Stimulated activated CD4-positive, alpha-beta T cell treated with anti-CD3 and anti-CD28 coated beads, TNF-alpha, amount 100 ng/mL, for 48 hours (primary cell): Measurements from ENCODE around the gene KISS1R.
A peak's percentile ranks its signal among the peaks of the same experiment; 100 is the strongest.
"Not testable (repeated sequence)": the region's sequence is repeated elsewhere in the genome, so short reads cannot be mapped to it uniquely, and the experiment has no call there.

Experiments used
- DNase-seq, 3 donors: peaks; one replicate each; pipeline ENCODE4 v3.0.0-alpha.2; 2020; ENCODE audit warnings: low read depth in 3 of 3

The KISS1R gene

GRCh38 chr19:917323-918151 lies at the start of gene KISS1R:
KISS1R (plus strand) TSS chr19:917333; CDS start chr19:917503, 170 bp downstream.
- DNase-seq = peak in 1 of 3 donors; percentile 36

GRCh38 chr19:867855-868457 lies 49.2 kb upstream of the KISS1R start:
- no peak for DNase-seq

GRCh38 chr19:868458-869244 lies 48.5 kb upstream of the KISS1R start:
- DNase-seq = no peak

- no peak for DNase-seq
Observed at GRCh38 chr19:869245-870177, 47.6 kb upstream of the KISS1R start.

GRCh38 chr19:870314-870713 lies 46.8 kb upstream of the KISS1R start:
- DNase-seq = no peak

- DNase-seq = no peak
Observed at GRCh38 chr19:870963-871401, 46.2 kb upstream of the KISS1R start.

GRCh38 chr19:871446-872265 lies 45.5 kb upstream of the KISS1R start:
- no peak for DNase-seq

GRCh38 chr19:872266-872951 lies 44.7 kb upstream of the KISS1R start:
- peak; percentile 62 to 81 (median 77) for DNase-seq

- DNase-seq = peak; percentile 37 to 73 (median 54)
Observed at GRCh38 chr19:873084-873483, 44.0 kb upstream of the KISS1R start.

GRCh38 chr19:873561-874041 lies 43.5 kb upstream of the KISS1R start:
- no peak for DNase-seq

- no peak for DNase-seq
Observed at GRCh38 chr19:875265-875879, 41.8 kb upstream of the KISS1R start.

GRCh38 chr19:876089-876488 lies 41.0 kb upstream of the KISS1R start:
- no peak for DNase-seq

GRCh38 chr19:876780-877314 lies 40.3 kb upstream of the KISS1R start:
- DNase-seq = no peak

GRCh38 chr19:877992-878660 lies 39.0 kb upstream of the KISS1R start:
- not testable (repeated sequence) for DNase-seq

GRCh38 chr19:878751-879561 lies 38.2 kb upstream of the KISS1R start:
- not testable (repeated sequence) for DNase-seq

- no peak for DNase-seq
Observed at GRCh38 chr19:879711-880438, 37.3 kb upstream of the KISS1R start.
